ENCODE data around the gene TTLL6.
"Not testable (repeated sequence)": the region's sequence is repeated elsewhere in the genome, so short reads cannot be mapped to it uniquely, and the experiment has no call there.

TTLL6 gene

GRCh38 chr17:48722915-48723422 is 94.1 kb downstream of the TTLL6 start, which contains the start of gene PRAC2:
Gene PRAC2 (plus strand): TSS chr17:48723185. CDS start chr17:48724411, 1,226 bp downstream.
- DNase-seq (ENCODE audit: low spot score) = no peak

GRCh38 chr17:48722201-48722907 is 94.7 kb downstream of the TTLL6 start, which contains the start of gene PRAC1:
Gene PRAC1 (minus strand): TSS chr17:48722518. CDS start chr17:48722392, 126 bp downstream.
- DNase-seq (ENCODE audit: low spot score) = no peak

DNA sequence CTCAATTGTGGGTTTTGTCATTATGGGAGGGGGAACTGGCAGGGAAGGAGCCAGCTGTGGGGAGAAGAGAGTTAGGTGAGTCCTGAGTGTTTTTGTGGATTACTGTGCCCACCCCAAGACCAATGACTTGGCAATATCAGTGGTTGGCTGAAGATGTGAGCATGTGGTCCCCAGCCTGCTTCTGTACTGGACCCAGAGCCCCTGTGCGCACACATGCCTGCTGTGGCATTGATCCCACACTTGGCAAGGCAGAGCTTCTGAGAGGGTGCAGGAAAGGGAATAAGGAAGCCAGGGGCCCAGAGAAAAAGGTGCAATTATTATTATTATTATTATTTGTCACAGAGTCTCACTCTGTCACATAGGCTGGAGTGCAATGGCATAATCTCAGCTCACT is 96.0 kb downstream of the TTLL6 start:
- no peak for DNase-seq (ENCODE audit: low spot score)

- no peak for DNase-seq (ENCODE audit: low spot score)
These were observed 96.6 kb downstream of the TTLL6 start for GRCh38 chr17:48720266-48721008.

DNA sequence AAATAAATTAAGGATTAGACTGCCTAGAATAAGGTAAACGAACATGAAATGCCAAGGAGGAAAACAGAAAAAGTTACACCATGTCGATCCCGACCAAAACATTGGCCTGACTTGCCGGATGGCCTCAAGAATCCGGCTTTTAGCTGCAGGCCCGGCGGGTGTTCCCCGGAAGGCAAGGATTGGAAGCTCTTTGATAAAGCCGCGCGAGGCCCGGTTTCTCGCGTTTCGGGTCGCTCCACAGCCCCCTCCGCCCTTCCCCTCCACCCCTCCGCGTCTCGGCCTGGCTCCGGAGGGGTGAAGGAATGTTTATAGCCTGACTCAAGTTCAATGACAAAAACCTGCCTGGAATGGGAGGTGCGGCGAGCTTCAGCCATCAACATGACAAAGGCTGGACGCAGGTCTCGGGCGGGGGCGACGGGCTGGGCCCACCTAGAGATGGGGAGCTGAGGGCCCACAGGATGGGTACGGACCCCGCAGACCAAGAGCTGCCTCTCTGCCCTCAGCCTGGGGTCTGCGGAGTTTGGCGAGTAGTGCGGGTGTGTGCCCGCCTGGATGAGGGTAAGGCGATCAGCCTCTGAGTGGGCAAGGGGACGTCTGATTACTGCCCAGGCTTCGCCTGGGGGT is 97.3 kb downstream of the TTLL6 start:
- DNase-seq (ENCODE audit: low spot score) = no peak

GRCh38 chr17:48718761-48719641 is 98.0 kb downstream of the TTLL6 start:
- no peak for DNase-seq (ENCODE audit: low spot score)

- DNase-seq (ENCODE audit: low spot score) = no peak
These were observed 98.7 kb downstream of the TTLL6 start for GRCh38 chr17:48718227-48718760.

- DNase-seq (ENCODE audit: low spot score) = no peak
These were observed 99.4 kb downstream of the TTLL6 start for GRCh38 chr17:48717367-48718226.

GRCh38 chr17:48716549-48716948 is 100.5 kb downstream of the TTLL6 start:
- not testable (repeated sequence) for DNase-seq (ENCODE audit: low spot score)

- no peak for DNase-seq (ENCODE audit: low spot score)
These were observed 101.3 kb downstream of the TTLL6 start for GRCh38 chr17:48715496-48716399.

Measured in hematopoietic multipotent progenitor cell treated with erythropoietin and hydrocortisone succinate and interleukin-3 and kit ligand, for 15 days (in vitro differentiated cells).